HG02623 (cell line): Measurements from ENCODE around the gene SPATS2L.

Experiments used
- ATAC-seq: cut with Tn5 transposase; IDR thresholded peaks from one replicate; pipeline ENCODE4 v1.9.1; 2021; ENCODE audit warnings: moderate library complexity; ENCODE audit not compliant: unreplicated experiment

SPATS2L gene

DNA sequence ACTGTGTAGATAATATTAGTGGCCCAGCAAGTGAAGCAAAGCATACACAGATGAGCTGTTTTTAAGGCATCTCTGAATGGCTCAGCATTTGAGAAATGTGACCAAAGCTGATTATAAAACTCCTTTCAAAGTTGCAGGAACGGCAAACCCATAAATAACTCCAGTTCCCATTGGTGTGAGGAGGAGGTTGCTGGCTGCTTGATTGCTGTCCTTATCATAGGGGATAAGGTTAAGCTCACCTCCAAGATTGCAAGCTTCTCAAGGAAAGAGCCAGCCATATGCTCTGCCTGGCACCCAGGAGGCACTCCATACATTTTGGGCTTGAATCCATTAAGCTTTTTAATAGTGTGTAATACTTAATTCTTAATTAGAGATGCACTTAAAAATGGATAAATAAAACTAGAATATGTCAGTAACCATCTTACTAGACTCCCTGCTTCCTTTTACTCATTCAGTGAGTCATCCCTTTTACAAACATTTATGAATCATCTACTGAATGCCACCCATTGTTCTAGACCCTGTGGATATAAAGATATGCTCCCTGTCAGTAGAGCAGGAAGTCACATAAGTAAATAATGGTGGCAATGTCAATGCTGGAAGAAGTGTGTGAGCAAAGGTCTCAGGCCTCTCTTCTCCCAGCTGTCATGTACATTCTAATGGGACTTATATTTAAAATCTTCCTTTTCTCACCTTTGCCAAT is 99.3 kb downstream of the SPATS2L start:
- peak; percentile 47 for ATAC-seq

GRCh38 chr2:200406379-200406778 is 99.9 kb downstream of the SPATS2L start:
- no peak for ATAC-seq

DNA sequence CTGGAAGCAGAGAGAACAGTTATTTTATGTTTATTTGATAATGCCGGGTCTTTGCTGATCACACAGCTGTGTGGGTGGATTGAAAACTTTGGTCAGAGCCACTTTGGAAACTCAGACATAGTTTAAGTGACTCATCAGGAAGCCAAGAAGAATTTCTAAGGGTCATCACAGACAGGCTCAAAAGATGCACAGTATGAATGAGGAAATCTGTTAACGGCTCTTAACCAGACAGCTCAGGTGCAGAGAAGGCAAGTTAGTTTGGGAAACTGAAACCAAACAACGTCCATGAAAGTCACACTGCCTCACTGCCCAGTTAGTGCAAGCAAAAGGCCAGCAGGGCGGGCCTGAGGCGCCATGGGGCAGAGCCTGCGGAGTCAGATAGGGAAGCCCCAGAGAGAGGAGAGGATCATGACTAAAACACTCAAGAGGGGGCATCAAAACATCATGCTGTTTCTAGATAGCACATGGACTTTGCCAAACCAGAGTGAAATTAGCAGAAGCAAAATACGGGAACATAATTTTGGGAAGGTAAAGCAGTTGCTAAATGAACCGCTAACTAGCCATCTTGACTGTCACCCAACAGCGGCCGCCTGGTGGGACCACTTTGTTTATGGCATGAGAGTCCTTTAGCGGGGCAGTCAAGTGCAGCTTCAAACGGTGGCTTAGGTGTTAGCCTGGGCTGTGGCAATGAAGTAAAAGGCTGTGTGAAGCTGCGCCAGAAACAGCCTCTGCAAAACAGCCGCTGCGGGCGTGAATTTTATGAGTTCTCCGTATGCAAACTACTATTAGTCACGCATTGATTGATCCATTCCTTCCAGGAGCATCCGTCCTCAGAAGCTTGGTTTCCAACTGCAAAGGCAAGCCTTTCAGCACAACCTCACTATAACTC is 102.2 kb downstream of the SPATS2L start:
- no peak for ATAC-seq

GRCh38 chr2:200411831-200412230 is 105.3 kb downstream of the SPATS2L start:
- ATAC-seq: no peak

- ATAC-seq: no peak
These were observed 107.9 kb downstream of the SPATS2L start for GRCh38 chr2:200414367-200414766.

DNA sequence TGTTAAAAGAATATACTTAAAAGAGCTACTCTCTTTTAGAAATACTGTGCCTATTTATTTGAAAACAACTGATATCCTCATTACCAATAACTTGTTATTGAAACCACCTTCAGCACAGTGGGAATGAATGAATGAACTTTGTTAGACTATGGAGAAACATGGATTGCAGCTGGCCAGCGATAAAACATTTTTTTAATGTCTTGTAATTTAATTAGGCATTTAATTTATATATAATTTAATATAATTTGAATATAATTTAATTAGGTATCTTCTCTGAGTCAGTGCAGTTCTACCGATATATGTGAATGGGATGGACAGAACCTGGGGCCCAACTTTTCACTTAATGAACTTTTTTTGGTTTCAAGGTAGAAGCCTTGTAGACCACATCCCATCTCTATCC is 109.0 kb downstream of the SPATS2L start:
- no peak for ATAC-seq

DNA sequence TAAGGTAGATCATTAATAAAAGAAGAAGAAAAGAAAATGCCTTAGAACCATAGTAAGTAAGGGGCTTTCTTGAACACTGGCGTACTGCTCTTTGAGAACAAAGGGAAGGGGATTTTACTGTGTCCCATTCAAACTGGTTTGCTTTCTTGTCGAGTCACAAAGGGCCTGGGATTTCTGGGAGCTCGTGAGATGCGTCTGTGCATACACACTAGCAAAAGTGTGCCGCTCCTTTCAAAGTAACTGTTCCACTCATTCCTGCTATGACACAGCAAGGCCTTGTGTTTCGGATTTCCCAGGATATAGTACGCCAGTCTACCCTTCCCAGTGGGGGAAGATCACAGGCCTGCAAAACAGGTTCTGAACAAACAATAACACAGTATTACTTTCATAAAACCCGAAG is 110.4 kb downstream of the SPATS2L start:
- ATAC-seq: no peak

- no peak for ATAC-seq
These were observed 110.9 kb downstream of the SPATS2L start for GRCh38 chr2:200417366-200417765.

- ATAC-seq: no peak
These were observed 111.9 kb downstream of the SPATS2L start for GRCh38 chr2:200418399-200418798.

DNA sequence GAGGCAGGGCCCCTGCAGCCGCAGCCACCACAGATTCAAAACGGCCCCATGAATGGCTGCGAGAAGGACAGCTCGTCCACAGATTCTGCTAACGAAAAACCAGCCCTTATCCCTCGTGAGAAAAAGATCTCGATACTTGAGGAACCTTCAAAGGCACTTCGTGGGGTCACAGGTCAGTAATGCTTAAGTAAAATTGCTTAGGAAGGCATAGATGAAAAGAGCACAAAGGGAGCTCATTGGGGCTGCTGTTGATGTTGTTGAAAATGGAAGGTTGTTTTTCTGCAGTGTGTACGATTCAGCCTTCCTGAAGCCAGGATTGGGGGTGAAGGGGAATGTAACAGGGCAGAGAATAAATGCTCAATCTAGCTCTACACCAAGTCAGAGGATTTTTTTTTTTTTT is 112.8 kb downstream of the SPATS2L start:
- no peak for ATAC-seq

- no peak for ATAC-seq
These were observed 114.8 kb downstream of the SPATS2L start for GRCh38 chr2:200421270-200421669.

DNA sequence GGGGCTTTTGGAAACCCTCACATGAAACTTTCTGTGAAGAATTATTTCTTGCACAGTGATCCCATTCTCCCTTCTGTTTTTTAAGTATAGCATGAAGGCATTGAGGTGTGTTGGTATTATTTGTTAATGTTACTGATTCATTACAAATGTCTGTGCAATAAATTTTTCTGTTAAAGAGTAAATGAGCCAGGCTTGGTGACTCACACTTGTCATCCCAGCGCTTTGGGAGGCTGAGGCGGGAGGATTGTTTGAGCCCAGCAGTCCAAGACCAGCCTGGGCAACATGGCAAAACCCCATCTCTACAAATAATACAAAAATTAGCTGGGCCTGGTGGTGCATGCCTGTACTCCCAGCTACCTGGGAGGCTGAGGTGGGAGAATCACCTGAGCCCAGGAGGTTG is 115.6 kb downstream of the SPATS2L start:
- no peak for ATAC-seq

DNA sequence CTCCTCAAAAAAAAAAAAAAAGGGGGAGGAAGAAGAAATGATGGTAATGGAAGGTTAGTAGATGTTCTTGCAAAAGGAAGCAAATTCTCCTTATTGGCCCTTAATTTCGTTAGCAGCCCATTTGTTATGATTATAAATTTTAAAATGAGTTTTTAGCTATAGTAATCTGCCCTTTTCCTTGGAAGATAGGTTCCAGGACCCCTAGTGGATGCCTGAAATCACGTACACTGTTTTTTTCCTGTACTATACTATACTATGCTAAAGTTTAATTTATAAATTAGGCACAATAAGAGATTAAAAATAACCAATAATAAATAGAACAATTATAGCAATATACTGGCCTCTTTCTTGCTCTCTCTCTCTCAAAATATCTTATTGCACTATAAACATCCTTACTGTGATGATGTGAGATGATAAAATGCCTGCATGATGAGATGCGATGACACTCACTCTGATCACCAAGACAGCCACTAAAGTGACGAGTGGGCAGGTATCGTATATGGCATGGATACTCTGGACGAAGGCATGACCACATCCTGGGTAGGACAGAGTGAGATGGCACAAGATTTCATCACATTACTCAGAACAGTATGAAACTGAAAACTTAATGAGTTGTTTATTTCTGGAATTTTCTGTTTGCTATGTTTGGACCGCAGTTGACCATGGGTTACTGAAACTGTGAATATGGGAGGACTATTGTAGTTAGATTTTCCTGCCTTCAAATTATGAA is 116.2 kb downstream of the SPATS2L start:
- no peak for ATAC-seq

DNA sequence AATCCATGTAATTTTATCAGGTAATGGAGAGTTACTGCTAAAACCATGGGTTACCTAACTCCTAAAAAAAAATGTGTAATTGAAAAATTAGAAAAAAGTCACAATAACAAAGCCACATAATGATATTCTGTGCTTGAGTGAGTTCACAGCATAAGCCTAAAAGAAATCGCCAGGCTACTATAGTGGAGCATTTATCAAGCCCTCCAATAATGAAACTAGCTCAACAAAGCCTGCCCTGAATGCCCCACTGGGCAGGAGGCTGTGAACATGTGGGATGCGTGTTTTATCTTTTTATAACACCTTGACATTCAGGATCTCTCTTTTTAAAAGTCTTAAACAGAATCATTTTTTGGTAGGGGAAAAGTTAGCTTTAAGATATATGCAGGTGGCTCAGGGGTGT is 117.0 kb downstream of the SPATS2L start:
- no peak for ATAC-seq

GRCh38 chr2:200425026-200425821 is 118.7 kb downstream of the SPATS2L start:
- no peak for ATAC-seq

- ATAC-seq: no peak
These were observed 120.3 kb downstream of the SPATS2L start for GRCh38 chr2:200426754-200427153.

DNA sequence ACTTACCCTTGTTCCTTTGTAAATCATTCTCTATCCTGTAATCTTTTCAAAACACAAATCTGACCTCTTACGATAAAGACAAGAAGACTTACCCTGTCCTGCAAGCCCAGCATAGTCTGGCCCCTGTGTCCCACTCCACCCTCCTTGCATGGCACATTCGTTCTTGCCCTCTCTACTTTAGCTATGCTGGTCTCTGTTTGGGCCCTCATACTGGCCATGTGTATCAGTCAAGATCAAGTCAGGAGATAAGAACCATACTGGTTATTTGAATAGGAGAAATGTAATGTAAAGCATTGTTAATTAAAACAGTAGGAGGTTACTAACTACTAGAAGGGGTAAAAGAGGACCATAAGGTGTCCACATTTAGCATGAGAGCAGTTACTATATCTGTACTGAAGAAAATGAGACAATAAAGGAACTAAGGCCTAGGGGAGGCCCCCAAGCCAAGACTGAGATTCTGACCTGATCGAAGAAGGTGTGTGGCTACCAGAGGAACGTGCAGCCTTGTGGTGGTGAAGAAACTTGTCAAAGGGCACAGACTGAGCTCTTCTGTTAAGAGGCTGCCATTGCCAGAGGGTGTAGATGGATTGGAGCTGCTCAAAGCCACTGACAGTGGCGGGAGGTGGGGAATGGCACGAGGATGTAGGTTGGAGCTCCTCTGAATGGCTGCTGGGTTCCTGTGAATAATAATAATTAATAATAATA is 122.6 kb downstream of the SPATS2L start:
- peak; percentile 47 for ATAC-seq

DNA sequence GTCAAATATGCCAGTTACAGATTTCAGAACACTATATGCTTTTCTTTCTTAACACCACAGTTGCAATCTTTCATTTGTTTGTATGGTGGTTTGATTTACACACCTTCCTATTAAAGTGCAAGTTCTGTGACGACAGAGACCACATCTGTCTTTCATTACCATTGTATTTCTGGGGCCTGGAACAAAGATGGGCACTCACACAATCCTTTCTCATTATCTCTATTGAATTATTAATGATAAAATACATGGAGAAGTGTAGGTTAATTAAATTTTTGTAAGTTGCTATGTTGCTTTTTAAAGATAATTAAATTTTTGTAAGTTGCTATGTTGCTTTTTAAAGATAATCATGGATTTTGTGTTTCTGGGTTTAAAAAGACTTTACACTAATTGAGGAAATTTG is 123.5 kb downstream of the SPATS2L start:
- ATAC-seq: no peak

DNA sequence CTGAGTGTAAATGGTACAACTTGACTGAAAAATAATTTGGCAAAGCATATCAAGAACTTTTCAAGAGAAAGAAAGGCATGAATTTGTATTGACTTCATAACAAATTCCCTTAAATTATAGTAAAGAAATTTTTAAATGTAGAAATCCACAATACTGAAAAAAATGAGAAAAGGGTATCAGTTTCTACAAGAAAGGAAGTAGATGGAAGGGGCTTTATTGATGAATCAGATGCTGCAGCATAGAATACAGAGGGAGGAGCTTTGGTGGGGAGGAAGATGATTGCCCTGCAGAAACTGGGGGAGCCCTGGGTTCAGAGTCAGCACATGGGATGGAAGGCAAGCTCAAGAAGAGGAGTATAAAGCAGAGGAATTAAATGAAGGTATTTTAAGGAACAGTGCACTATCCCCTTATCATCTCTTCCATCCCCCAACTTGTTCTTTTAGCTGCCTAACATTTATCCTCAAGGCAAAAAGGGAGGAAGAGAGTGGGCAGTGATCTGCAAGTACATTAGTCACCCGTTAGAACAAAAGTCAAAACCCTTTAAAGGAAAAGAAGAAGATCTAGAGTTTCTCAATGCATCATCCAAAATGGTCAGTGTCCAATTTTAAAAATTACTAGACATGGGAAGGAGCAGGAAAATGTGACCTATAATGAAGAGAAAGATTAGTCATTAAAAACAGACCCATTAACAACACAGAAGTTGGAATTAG is 125.7 kb downstream of the SPATS2L start:
- ATAC-seq: no peak

GRCh38 chr2:200435379-200435778 is 128.9 kb downstream of the SPATS2L start:
- no peak for ATAC-seq
